Sigmoid colon (tissue), 7 donors: ENCODE data around the gene SIRPB2. TPM values are rescaled to one million over a fixed set of nuclear protein-coding genes. Genes with fewer than 3 reads are reported as not detected.
A peak's percentile ranks its signal among the peaks of the same experiment; 100 is the strongest.

ENCODE experiments used
- DNase-seq: peaks from one replicate; pipeline ENCODE4 v3.0.0-alpha.2; 2019
- H3K27ac ChIP-seq, 4 donors: fragments of 200-600 bp; sonication (generic); one replicate each; pipeline ENCODE4 v1.5.1; 2016 to 2019; ENCODE audit warnings: mild to moderate bottlenecking in 1 of 4
- H3K27me3 ChIP-seq, 3 donors: fragments of 200-600 bp; sonication (generic); one replicate each; pipeline ENCODE4 v1.5.1; 2019; ENCODE audit warnings: mild to moderate bottlenecking in 1 of 3
- H3K36me3 ChIP-seq, 4 donors: fragments of 200-600 bp; sonication (generic); one replicate each; pipeline ENCODE4 v1.5.1; 2016 to 2019
- H3K4me1 ChIP-seq, 4 donors: fragments of 200-600 bp; sonication (generic); one replicate each; pipeline ENCODE4 v1.5.1; 2017 to 2019
- H3K4me3 ChIP-seq, 4 donors: fragments of 200-600 bp; sonication (generic); one replicate each; pipeline ENCODE4 v1.5.1; 2017 to 2019; ENCODE audit warnings: mild to moderate bottlenecking in 2 of 4, moderate library complexity in 1 of 4
- H3K9me3 ChIP-seq, 4 donors: fragments of 200-600 bp in 3 of 4; sonication (generic) in 3 of 4; one replicate each; pipeline versions ENCODE4 v1.5.1 to v1.6.1; 2013 to 2019
- EP300 ChIP-seq, 4 donors: sonication (generic); formaldehyde crosslinking; IDR thresholded peaks; one replicate each; pipeline ENCODE4 v1.6.1; 2017; ENCODE audit warnings: antibody characterized with exemption in 4 of 4
- POLR2A ChIP-seq, 2 donors: fragments of 450-650 bp; IDR thresholded peaks; one replicate each; pipeline ENCODE4 v1.6.1; 2016; ENCODE audit warnings: antibody characterized with exemption in 2 of 2, mild to moderate bottlenecking in 2 of 2, moderate library complexity in 2 of 2
- POLR2AphosphoS5 ChIP-seq, 4 donors: sonication (generic); formaldehyde crosslinking; IDR thresholded peaks; one replicate each; pipeline ENCODE4 v1.6.1; 2017; ENCODE audit warnings: antibody characterized with exemption in 4 of 4
- WGBS, 2 donors: extraction: QIAGEN DNeasy Blood & Tissue Kit; methylation state at CpG; one replicate each; pipeline ENCODE4 v1.1.7; 2013; 5-methylcytosine and 5-hydroxymethylcytosine counted together
- intact Hi-C: fragments of 100-400 bp; cut with DNase I; formaldehyde crosslinking; loops from one replicate; pipeline ENCODE4 v1.15.1; 2023
- polyA plus RNA-seq, 3 donors: library from polyadenylated mRNA; stranded (reverse); fragments of 200-250 nt; gene quantifications; one replicate each; pipeline ENCODE4 v1.2.3, GENCODE V29; 2013
- total RNA-seq, 4 donors: library from RNA; depleted of rRNA; stranded (reverse); fragments of >200 nt; gene quantifications; one replicate each; pipeline ENCODE4 v1.1.0, GENCODE V29; 2016
- TF ChIP-seq, protein P1 (sequence below), 4 experiments: fragments of 450-650 bp in 3 of 4; fragments of 200-600 bp in 1 of 4; IDR thresholded peaks; one replicate each; pipeline ENCODE4 v1.5.1; 2016 to 2019; ENCODE audit warnings: antibody characterized with exemption in 4 of 4, mild to moderate bottlenecking in 3 of 4, moderate library complexity in 2 of 4
- donor health status: healthy with polysubstance abuse.
- donor health status: Bipolar disorder and iron deficiency.
- donor health status: healthy.

The SIRPB2 gene
- total and polyA plus RNA-seq, 7 donors: 1.2 to 10.2 (median 6.6) TPM

- intact Hi-C loops: no loop called here
These were observed 17.7 kb downstream of the SIRPB2 start for GRCh38 chr20:1473246-1474220.

GRCh38 chr20:1472556-1473245, 18.5 kb downstream of the SIRPB2 start:
- Histone ChIP-seq H3K36me3 (no peaks in the 10 kb centered on the region), H3K4me3 (no peak overlapping the region), H3K9me3 (no peaks in the 10 kb centered on the region), H3K27me3 (no peaks in the 10 kb centered on the region), H3K4me1 (peaks cover 0 to 11% (median 10%) of the 10 kb centered on the region in 4 donors), H3K27ac (no peak overlapping the region)
- TF ChIP-seq EP300 (IDR thresholded peaks at IDR 0.05): no peak
- TF ChIP-seq POLR2AphosphoS5 (IDR thresholded peaks at IDR 0.05): no peak
- TF ChIP-seq POLR2A (IDR thresholded peaks at IDR 0.05): no peak
- TF ChIP-seq, protein P1, sequence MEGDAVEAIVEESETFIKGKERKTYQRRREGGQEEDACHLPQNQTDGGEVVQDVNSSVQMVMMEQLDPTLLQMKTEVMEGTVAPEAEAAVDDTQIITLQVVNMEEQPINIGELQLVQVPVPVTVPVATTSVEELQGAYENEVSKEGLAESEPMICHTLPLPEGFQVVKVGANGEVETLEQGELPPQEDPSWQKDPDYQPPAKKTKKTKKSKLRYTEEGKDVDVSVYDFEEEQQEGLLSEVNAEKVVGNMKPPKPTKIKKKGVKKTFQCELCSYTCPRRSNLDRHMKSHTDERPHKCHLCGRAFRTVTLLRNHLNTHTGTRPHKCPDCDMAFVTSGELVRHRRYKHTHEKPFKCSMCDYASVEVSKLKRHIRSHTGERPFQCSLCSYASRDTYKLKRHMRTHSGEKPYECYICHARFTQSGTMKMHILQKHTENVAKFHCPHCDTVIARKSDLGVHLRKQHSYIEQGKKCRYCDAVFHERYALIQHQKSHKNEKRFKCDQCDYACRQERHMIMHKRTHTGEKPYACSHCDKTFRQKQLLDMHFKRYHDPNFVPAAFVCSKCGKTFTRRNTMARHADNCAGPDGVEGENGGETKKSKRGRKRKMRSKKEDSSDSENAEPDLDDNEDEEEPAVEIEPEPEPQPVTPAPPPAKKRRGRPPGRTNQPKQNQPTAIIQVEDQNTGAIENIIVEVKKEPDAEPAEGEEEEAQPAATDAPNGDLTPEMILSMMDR (IDR thresholded peaks at IDR 0.05): no peak
- intact Hi-C loops: no loop called here
- 46 to 63% methylated on average over 9 of the region's 9 CpGs for WGBS, 2 donors
- DNase-seq: no peak

More at GRCh38 chr20:1473246-1474220, 17.7 kb downstream of the SIRPB2 start:
- 89 to 92% methylated on average over 13 of the region's 13 CpGs for WGBS, 2 donors
- Histone ChIP-seq H3K36me3 (no peaks in the 10 kb centered on the region), H3K27me3 (no peaks in the 10 kb centered on the region), H3K27ac (no peak overlapping the region), H3K4me1 (peaks cover 0 to 11% (median 10%) of the 10 kb centered on the region in 4 donors), H3K9me3 (no peaks in the 10 kb centered on the region), H3K4me3 (no peak overlapping the region)
- TF ChIP-seq POLR2AphosphoS5 (IDR thresholded peaks at IDR 0.05): no peak
- DNase-seq: no peak

DNA sequence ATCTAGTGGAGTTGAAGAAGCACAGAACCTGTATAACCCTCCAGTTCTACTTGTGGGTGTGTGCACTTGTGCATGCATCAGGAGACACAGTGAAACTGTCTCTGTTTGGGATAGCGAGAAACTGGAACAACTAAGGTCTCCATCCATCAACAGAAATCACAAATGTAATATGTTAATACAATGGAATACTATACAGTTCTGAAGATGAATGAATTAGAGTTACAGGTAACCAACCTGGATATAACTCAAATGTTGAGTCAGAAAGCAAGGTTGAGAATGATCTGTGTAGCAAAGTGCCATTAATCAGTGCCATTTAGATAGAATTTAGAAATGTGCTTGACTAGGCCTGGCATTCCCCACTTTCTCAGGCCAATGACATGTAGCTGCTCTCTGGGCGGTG, 20.0 kb downstream of the SIRPB2 start:
- no peak for DNase-seq
- Histone ChIP-seq H3K27ac (no peak overlapping the region), H3K4me3 (no peak overlapping the region), H3K27me3 (no peaks in the 10 kb centered on the region), H3K36me3 (no peaks in the 10 kb centered on the region), H3K9me3 (no peaks in the 10 kb centered on the region), H3K4me1 (peaks cover 0 to 17% (median 15%) of the 10 kb centered on the region in 4 donors)
- intact Hi-C loops: no loop called here
- TF ChIP-seq, protein P1 (IDR thresholded peaks at IDR 0.05): no peak
- WGBS, 2 donors: 96 to 98% methylated on average over 2 of the region's 2 CpGs

GRCh38 chr20:1469925-1470571, 21.2 kb downstream of the SIRPB2 start:
- H3K4me1 ChIP-seq: peaks cover 0 to 28% (median 26%) of the 10 kb centered on the region in 4 donors
- peak; percentile 79 for DNase-seq
- H3K27ac ChIP-seq: peak overlapping the region in 3 of 4 donors; percentile 17 to 66 (median 38)
- H3K36me3 ChIP-seq: no peaks in the 10 kb centered on the region
- no peaks in the 10 kb centered on the region for H3K27me3 ChIP-seq
- no peaks in the 10 kb centered on the region for H3K9me3 ChIP-seq
- intact Hi-C loops: loop anchor here (5.0 kb wide), 2 partner anchors 928 to 1002 kb away; partner anchors contain the start of genes CSNK2A1 and SNRPB
- no peak overlapping the region for H3K4me3 ChIP-seq
- 21 to 51% methylated on average over 11 of the region's 11 CpGs for WGBS, 2 donors
- TF ChIP-seq, protein P1 (IDR thresholded peaks at IDR 0.05): peak in 3 of 4 experiments; percentile 47 to 50 (median 49)
- TF ChIP-seq EP300 (IDR thresholded peaks at IDR 0.05) (no peak), POLR2AphosphoS5 (IDR thresholded peaks at IDR 0.05) (peak in 2 of 4 donors; percentile 15 to 30), POLR2A (IDR thresholded peaks at IDR 0.05) (no peak)
